ENCODE measurements around the gene MTERF1.

MTERF1 gene

DNA sequence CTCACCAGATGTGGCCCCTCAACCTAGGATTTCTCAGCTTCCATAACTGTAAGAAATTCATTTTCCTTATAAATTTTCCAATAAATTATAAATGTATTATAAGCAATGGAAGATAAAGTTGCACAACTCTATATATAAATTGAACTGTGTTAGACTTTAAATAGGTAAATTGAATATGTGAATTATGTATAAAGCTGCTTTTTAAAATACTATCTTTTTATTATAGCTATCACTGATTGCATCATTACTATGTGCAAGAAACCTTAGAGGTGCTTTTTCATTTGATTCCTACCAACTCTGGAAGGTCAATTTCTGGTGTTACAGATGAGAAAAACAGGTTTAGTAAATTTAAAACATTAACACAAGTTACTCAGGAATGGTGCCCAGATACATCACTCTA lies 8.4 kb downstream of the MTERF1 start:
- TF ChIP-seq POLR2AphosphoS5 (IDR thresholded peaks at IDR 0.05; ENCODE audit: low read depth, low read length) (no peak), SIN3A (IDR thresholded peaks at IDR 0.05; ENCODE audit: borderline replicate concordance, insufficient read depth, low read length) (no peak), TAF1 (IDR thresholded peaks at IDR 0.05; ENCODE audit: borderline replicate concordance, insufficient read depth, low read length) (no peak), FOXP2 (optimal IDR thresholded peaks at IDR 0.05; ENCODE audit: borderline replicate concordance, extremely low read depth, extremely low read length, insufficient read depth) (no peak)
- TF ChIP-seq, protein P1, sequence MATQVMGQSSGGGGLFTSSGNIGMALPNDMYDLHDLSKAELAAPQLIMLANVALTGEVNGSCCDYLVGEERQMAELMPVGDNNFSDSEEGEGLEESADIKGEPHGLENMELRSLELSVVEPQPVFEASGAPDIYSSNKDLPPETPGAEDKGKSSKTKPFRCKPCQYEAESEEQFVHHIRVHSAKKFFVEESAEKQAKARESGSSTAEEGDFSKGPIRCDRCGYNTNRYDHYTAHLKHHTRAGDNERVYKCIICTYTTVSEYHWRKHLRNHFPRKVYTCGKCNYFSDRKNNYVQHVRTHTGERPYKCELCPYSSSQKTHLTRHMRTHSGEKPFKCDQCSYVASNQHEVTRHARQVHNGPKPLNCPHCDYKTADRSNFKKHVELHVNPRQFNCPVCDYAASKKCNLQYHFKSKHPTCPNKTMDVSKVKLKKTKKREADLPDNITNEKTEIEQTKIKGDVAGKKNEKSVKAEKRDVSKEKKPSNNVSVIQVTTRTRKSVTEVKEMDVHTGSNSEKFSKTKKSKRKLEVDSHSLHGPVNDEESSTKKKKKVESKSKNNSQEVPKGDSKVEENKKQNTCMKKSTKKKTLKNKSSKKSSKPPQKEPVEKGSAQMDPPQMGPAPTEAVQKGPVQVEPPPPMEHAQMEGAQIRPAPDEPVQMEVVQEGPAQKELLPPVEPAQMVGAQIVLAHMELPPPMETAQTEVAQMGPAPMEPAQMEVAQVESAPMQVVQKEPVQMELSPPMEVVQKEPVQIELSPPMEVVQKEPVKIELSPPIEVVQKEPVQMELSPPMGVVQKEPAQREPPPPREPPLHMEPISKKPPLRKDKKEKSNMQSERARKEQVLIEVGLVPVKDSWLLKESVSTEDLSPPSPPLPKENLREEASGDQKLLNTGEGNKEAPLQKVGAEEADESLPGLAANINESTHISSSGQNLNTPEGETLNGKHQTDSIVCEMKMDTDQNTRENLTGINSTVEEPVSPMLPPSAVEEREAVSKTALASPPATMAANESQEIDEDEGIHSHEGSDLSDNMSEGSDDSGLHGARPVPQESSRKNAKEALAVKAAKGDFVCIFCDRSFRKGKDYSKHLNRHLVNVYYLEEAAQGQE (IDR thresholded peaks at IDR 0.05; ENCODE audit: insufficient read depth in 1 of 2, low read depth in 2 of 2, low read length in 2 of 2), result no peak

DNA sequence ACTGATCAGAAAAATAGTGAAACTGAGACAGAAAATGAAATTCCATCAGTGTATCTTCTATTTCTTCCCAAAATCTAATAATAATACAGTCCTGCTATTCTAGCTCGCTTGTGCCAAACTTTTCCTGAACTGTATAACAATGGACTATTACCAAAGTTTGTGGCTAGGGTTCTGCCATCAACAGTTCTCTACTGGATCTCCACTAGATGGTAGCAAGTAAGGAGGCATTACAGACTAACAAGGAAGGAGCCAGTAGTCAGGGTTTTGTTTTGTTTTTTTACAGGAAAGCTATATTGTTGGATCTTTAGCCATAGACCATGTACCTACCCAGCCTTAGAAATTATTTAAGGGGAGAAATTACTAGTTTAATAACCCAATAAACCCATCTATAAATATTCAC lies 10.8 kb downstream of the MTERF1 start:
- no peak for TF ChIP-seq POLR2AphosphoS5 (IDR thresholded peaks at IDR 0.05; ENCODE audit: low read depth, low read length)

DNA sequence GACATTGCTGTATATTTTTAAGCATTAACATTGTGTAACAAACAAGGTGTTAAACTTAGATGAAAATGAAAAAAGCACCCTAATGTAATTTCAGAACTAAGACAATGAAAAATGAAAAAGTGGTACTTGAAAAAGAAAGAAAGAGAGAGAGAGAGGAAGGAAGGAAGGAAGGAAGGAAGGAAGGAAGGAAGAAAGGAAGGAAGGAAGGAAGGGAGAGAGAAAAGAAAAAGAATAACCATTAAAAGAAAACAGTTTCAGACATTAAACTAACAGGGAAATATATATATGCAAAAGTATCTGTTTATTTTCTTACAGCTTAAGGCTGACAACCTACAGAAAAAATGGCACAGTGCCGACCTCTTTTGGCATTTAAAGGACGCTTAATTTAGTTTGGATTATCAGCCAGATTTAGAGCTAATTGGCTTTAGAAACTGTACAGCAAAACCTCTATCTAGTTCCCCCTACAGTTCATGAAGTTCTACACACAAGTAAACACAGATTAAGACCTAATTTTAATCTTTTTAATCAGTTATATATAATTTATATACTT lies 13.8 kb downstream of the MTERF1 start:
- TF ChIP-seq POLR2AphosphoS5 (IDR thresholded peaks at IDR 0.05; ENCODE audit: low read depth, low read length), result no peak
- TF ChIP-seq TAF1 (IDR thresholded peaks at IDR 0.05; ENCODE audit: borderline replicate concordance, insufficient read depth, low read length), result no peak
- no peak for TF ChIP-seq SIN3A (IDR thresholded peaks at IDR 0.05; ENCODE audit: borderline replicate concordance, insufficient read depth, low read length)
- TF ChIP-seq FOXP2 (optimal IDR thresholded peaks at IDR 0.05; ENCODE audit: borderline replicate concordance, extremely low read depth, extremely low read length, insufficient read depth), result no peak
- TF ChIP-seq, protein P1 (IDR thresholded peaks at IDR 0.05; ENCODE audit: insufficient read depth in 1 of 2, low read depth in 2 of 2, low read length in 2 of 2), result no peak

DNA sequence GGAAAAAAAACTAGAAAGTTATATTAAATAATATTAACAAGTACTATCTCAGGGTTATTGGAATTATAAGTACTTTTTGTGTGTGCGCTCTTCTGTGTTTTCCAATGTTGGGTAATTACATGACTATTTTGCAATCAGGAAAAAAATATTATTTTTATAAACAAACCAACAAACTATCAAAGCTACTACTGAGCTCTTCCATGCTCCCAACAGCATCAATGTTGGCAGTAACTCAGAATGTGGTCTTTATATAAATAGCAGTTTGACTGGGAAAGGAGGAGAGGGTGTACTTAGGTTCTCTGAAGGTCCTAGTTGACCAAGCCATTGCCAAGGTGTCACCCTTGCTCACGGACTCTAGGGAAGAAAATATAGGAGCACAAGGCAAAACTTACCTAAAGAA lies 15.0 kb downstream of the MTERF1 start:
- no peak for TF ChIP-seq FOXP2 (optimal IDR thresholded peaks at IDR 0.05; ENCODE audit: borderline replicate concordance, extremely low read depth, extremely low read length, insufficient read depth)
- TF ChIP-seq, protein P1 (IDR thresholded peaks at IDR 0.05; ENCODE audit: insufficient read depth in 1 of 2, low read depth in 2 of 2, low read length in 2 of 2), result no peak
- no peak for TF ChIP-seq POLR2AphosphoS5 (IDR thresholded peaks at IDR 0.05; ENCODE audit: low read depth, low read length)
- no peak for TF ChIP-seq TAF1 (IDR thresholded peaks at IDR 0.05; ENCODE audit: borderline replicate concordance, insufficient read depth, low read length)
- no peak for TF ChIP-seq SIN3A (IDR thresholded peaks at IDR 0.05; ENCODE audit: borderline replicate concordance, insufficient read depth, low read length)

DNA sequence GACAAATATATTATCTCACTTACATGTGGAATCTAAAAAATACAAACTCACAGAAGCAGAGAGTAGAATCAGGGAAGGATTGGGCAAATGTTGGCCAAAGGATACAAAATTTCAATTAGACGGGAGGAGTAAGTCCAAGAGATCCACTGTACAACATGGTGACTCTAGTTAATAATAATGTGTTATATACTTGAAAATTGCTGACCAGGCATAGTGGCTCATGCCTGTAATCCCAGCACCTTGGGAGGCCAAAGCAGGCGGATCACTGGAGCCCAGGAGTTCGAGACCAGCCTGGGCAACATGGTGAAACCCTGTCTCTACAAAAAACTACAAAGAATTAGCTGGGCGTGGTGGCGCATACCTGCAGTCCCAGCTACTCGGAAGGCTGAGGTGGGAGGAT lies 16.4 kb downstream of the MTERF1 start:
- TF ChIP-seq TAF1 (IDR thresholded peaks at IDR 0.05; ENCODE audit: borderline replicate concordance, insufficient read depth, low read length) (no peak), POLR2AphosphoS5 (IDR thresholded peaks at IDR 0.05; ENCODE audit: low read depth, low read length) (no peak), FOXP2 (optimal IDR thresholded peaks at IDR 0.05; ENCODE audit: borderline replicate concordance, extremely low read depth, extremely low read length, insufficient read depth) (no peak)
- TF ChIP-seq, protein P1 (IDR thresholded peaks at IDR 0.05; ENCODE audit: insufficient read depth in 1 of 2, low read depth in 2 of 2, low read length in 2 of 2), result no peak

All from PFSK-1 (cell line).